ENCODE results near the gene COL23A1. TPM values are rescaled to one million over a fixed set of nuclear protein-coding genes. Genes with fewer than 3 reads are reported as not detected.

COL23A1 gene
- total and polyA plus RNA-seq, 2 of the 8 experiments (the other 6 are each of a cell fraction or from before 2014, with no cell fraction given), result 3.1 to 4.7 TPM

- no peak overlapping the region for H3K56ac ChIP-seq (replicated peaks; ENCODE audit: insufficient read length, low read depth, low read length)
- H3K27ac ChIP-seq (ENCODE audit: low read depth, low read length), result no peak overlapping the region
- no peak overlapping the region for H2BK20ac ChIP-seq (ENCODE audit: low read length)
- no peaks in the 10 kb centered on the region for H3K79me2 ChIP-seq (ENCODE audit: control insufficient read depth in 1 of 2, insufficient read depth in 2 of 2, low read length in 2 of 2)
- 95% methylated on average over 11 of the region's 11 CpGs; no CpG with 5 or more reads in 1 of the 2 experiments for WGBS, 2 experiments (ENCODE audit: extremely low coverage in 1 of 2, insufficient coverage in 1 of 2, insufficient read length in 1 of 2, insufficient replicate concordance in 2 of 2, low coverage in 1 of 2, low lambda C conversion rate in 2 of 2, missing lambda C conversion rate in 1 of 2)
- no peaks in the 10 kb centered on the region for H3K36me3 ChIP-seq (ENCODE audit: control insufficient read depth in 2 of 4, insufficient read depth in 4 of 4, low read length in 3 of 4)
- no peak overlapping the region for H2AFZ ChIP-seq (ENCODE audit: low read length)
- no peak for TF ChIP-seq KDM4A (IDR thresholded peaks at IDR 0.05; ENCODE audit: low read depth, low read length, severe bottlenecking)
- no peak for TF ChIP-seq EZH2 (IDR thresholded peaks at IDR 0.05; ENCODE audit: low read depth, low read length, severe bottlenecking)
- TF ChIP-seq RBBP5 (IDR thresholded peaks at IDR 0.05; ENCODE audit: borderline replicate concordance, low read depth, low read length), result no peak
- TF ChIP-seq BCL11A (IDR thresholded peaks at IDR 0.05; ENCODE audit: low read depth in 2 of 2, low read length in 2 of 2), result no peak
- TF ChIP-seq SIX5 (IDR thresholded peaks at IDR 0.05; ENCODE audit: low read depth, low read length), result no peak
- no peak for TF ChIP-seq SP2 (IDR thresholded peaks at IDR 0.05; ENCODE audit: low read length)
- no peak for TF ChIP-seq RXRA (IDR thresholded peaks at IDR 0.05; ENCODE audit: insufficient read depth, low read depth, low read length)
- no peak overlapping the region for H3K4me2 ChIP-seq (ENCODE audit: insufficient read depth in 1 of 2, low read depth in 2 of 2, low read length in 2 of 2)
- H3K4me3 ChIP-seq (ENCODE audit: extremely low read depth in 1 of 4, insufficient read depth in 2 of 4, low read depth in 3 of 4, low read length in 4 of 4), result no peak overlapping the region
- H2BK12ac ChIP-seq (ENCODE audit: low read depth, low read length), result no peak overlapping the region
- H3K79me1 ChIP-seq (ENCODE audit: low read depth, low read length), result no peaks in the 10 kb centered on the region; the same call in 1 of the 2 replicates
- H2BK120ac ChIP-seq (replicated peaks; ENCODE audit: low read depth, low read length), result no peak overlapping the region
- no peak overlapping the region for H4K91ac ChIP-seq (replicated peaks; ENCODE audit: insufficient read length, low read length)
- H3K23me2 ChIP-seq (ENCODE audit: low read depth, low read length), result no peaks in the 10 kb centered on the region
- 0 out of 2 replicates have a peak overlapping the region, but pooled peaks have one; percentile 92 for H2BK15ac ChIP-seq (ENCODE audit: low read length)
- FAIRE-seq (no peak), DNase-seq (ENCODE audit: low read depth in 1 of 2, low spot score in 2 of 2) (no peak)
- POLR2A ChIA-PET (ENCODE audit: partially characterized antibody), result no interaction called here
- CTCF ChIA-PET (ENCODE audit: partially characterized antibody), result interaction anchor here (1.1 to 2.7 kb wide), 2 partner anchors 10 to 12 kb away, joined by 3 to 8 read pairs; no protein-coding TSS in a partner anchor
- H4K8ac ChIP-seq (ENCODE audit: extremely low read depth, insufficient read depth, low read length), result no peak overlapping the region; the same call in 1 of the 2 replicates
- no peak overlapping the region for H2BK5ac ChIP-seq (ENCODE audit: low read depth, low read length)
- no peaks in the 10 kb centered on the region; a peak in 1 of 7 replicates for H3K27me3 ChIP-seq (replicated peaks in 1 of 4; ENCODE audit: control insufficient read depth in 3 of 4, extremely low read depth in 1 of 4, insufficient read depth in 3 of 4, low read length in 3 of 4)
- no peak overlapping the region for H3K18ac ChIP-seq (ENCODE audit: extremely low read depth, low read length)
- no peak overlapping the region for H2AK5ac ChIP-seq (ENCODE audit: low read depth, low read length)
- no peak overlapping the region for H3K9ac ChIP-seq (replicated peaks in 1 of 4; ENCODE audit: extremely low read depth in 1 of 4, low read depth in 3 of 4, low read length in 3 of 4)
- no peak overlapping the region for H3K14ac ChIP-seq (ENCODE audit: insufficient read length)
- H4K5ac ChIP-seq (ENCODE audit: insufficient read length, low read depth, low read length), result no peak overlapping the region
- no peak overlapping the region for H3K4ac ChIP-seq (replicated peaks; ENCODE audit: insufficient read length, low read depth, low read length)
- H3K4me1 ChIP-seq (replicated peaks in 1 of 4; ENCODE audit: control insufficient read depth in 3 of 4, insufficient read depth in 4 of 4, low read length in 3 of 4), result peaks cover 0 to 9% (median 3%) of the 10 kb centered on the region in 4 experiments; a peak in 5 of 7 replicates
- H4K20me1 ChIP-seq (replicated peaks in 1 of 2; ENCODE audit: control insufficient read depth in 1 of 2, insufficient read depth in 2 of 2, low read length in 2 of 2), result peaks cover 0 to 2% of the 10 kb centered on the region in 2 experiments
- no peak overlapping the region for H3K23ac ChIP-seq (ENCODE audit: insufficient read length)
- H3K9me3 ChIP-seq (ENCODE audit: insufficient read depth in 2 of 2, low read depth in 1 of 2, low read length in 1 of 2), result no peaks in the 10 kb centered on the region
Observed at GRCh38 chr5:178531786-178532185, 58.4 kb downstream of the COL23A1 start.

All from H1 (cell line).